ENCODE measurements around the gene CCR3.

Gene CCR3

GRCh38 chr3:46221938-46222337, 20.3 kb upstream of the CCR3 start:
- DNase-seq: no peak

GRCh38 chr3:46222435-46223161, 19.7 kb upstream of the CCR3 start:
- DNase-seq: no peak

GRCh38 chr3:46228260-46229242, 13.7 kb upstream of the CCR3 start:
- no peak for DNase-seq

- no peak for DNase-seq
Measured at GRCh38 chr3:46231323-46231722, 10.9 kb upstream of the CCR3 start.

- no peak for DNase-seq
Measured at GRCh38 chr3:46233194-46233593, 9.1 kb upstream of the CCR3 start.

GRCh38 chr3:46235425-46235824, 6.8 kb upstream of the CCR3 start:
- no peak for DNase-seq

- DNase-seq: no peak
Measured at GRCh38 chr3:46236294-46237054, 5.8 kb upstream of the CCR3 start.

- no peak for DNase-seq
Measured at GRCh38 chr3:46238386-46238785, 3.9 kb upstream of the CCR3 start.

GRCh38 chr3:46239301-46239938, 2.8 kb upstream of the CCR3 start:
- DNase-seq: no peak

GRCh38 chr3:46239952-46240351, 2.3 kb upstream of the CCR3 start:
- no peak for DNase-seq

- DNase-seq: no peak
Measured at GRCh38 chr3:46243560-46243959, 1.3 kb downstream of the CCR3 start.

GRCh38 chr3:46245146-46245545, 2.9 kb downstream of the CCR3 start:
- DNase-seq: no peak

- no peak for DNase-seq
Measured at GRCh38 chr3:46252980-46253379, 10.7 kb downstream of the CCR3 start.

GRCh38 chr3:46258525-46258924, 16.3 kb downstream of the CCR3 start:
- DNase-seq: no peak

GRCh38 chr3:46261926-46262594, 19.8 kb downstream of the CCR3 start:
- no peak for DNase-seq

GRCh38 chr3:46264002-46264401, 21.7 kb downstream of the CCR3 start:
- DNase-seq: no peak

- DNase-seq: no peak
Measured at GRCh38 chr3:46266598-46266997, 24.3 kb downstream of the CCR3 start.

- DNase-seq: no peak
Measured at GRCh38 chr3:46269556-46269955, 27.3 kb downstream of the CCR3 start.

- no peak for DNase-seq
Measured at GRCh38 chr3:46270474-46270873, 28.2 kb downstream of the CCR3 start.

GRCh38 chr3:46271209-46271745, 29.0 kb downstream of the CCR3 start:
- DNase-seq: no peak

- no peak for DNase-seq
Measured at GRCh38 chr3:46272028-46272451, 29.8 kb downstream of the CCR3 start.
